HG02943 (cell line): Measurements from ENCODE around the gene ALKBH6.

Experiments used
- ATAC-seq: cut with Tn5 transposase; IDR thresholded peaks from one replicate; pipeline ENCODE4 v1.9.1; 2021; ENCODE audit warnings: mild to moderate bottlenecking, low read depth, moderate library complexity; ENCODE audit not compliant: unreplicated experiment

ALKBH6 gene

GRCh38 chr19:35960432-35960972, 53.5 kb downstream of the ALKBH6 start:
- ATAC-seq, result no peak

- no peak for ATAC-seq
Measured at GRCh38 chr19:35959968-35960320, 54.1 kb downstream of the ALKBH6 start.
